ENCODE data around the gene CREB3L2. TPM values are rescaled to one million over a fixed set of nuclear protein-coding genes. Genes with fewer than 3 reads are reported as not detected.

CREB3L2 gene
- total RNA-seq, 4 donors from 2014 or later: 33.1 to 59.1 (median 43.3) TPM

DNA sequence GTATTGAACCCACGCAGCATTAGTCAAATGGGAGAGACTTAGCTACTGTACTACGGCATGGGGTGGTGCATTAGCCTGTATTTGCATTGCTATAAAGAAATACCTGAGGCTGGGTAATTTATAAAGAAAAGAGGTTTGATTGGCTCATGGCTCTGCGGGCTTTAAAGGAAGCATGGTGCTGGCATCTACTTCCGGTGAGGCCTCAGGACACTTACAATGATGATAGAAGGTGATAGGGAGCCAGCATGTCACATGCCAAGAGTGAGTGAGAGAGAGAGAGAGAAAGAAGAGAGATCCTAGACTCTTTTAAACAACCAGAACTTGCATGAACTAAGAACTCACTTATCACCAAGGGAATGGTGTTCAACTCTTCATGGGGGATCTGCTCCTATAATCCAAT, 27.2 kb upstream of the CREB3L2 start:
- H3K27me3 ChIP-seq: no peaks in the 10 kb centered on the region
- no peak overlapping the region for H3K27ac ChIP-seq
- no peaks in the 10 kb centered on the region for H3K4me1 ChIP-seq
- TF ChIP-seq, protein P1, sequence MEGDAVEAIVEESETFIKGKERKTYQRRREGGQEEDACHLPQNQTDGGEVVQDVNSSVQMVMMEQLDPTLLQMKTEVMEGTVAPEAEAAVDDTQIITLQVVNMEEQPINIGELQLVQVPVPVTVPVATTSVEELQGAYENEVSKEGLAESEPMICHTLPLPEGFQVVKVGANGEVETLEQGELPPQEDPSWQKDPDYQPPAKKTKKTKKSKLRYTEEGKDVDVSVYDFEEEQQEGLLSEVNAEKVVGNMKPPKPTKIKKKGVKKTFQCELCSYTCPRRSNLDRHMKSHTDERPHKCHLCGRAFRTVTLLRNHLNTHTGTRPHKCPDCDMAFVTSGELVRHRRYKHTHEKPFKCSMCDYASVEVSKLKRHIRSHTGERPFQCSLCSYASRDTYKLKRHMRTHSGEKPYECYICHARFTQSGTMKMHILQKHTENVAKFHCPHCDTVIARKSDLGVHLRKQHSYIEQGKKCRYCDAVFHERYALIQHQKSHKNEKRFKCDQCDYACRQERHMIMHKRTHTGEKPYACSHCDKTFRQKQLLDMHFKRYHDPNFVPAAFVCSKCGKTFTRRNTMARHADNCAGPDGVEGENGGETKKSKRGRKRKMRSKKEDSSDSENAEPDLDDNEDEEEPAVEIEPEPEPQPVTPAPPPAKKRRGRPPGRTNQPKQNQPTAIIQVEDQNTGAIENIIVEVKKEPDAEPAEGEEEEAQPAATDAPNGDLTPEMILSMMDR (IDR thresholded peaks at IDR 0.05): no peak
- TF ChIP-seq EP300 (IDR thresholded peaks at IDR 0.05) (no peak), POLR2AphosphoS5 (IDR thresholded peaks at IDR 0.05) (no peak), POLR2A (IDR thresholded peaks at IDR 0.05) (no peak)
- WGBS, 2 donors (ENCODE audit: low coverage in 1 of 2): 87 to 93% methylated on average over 4 of the region's 4 CpGs
- no peak for ATAC-seq
- H3K4me3 ChIP-seq: no peak overlapping the region
- H3K36me3 ChIP-seq: no peaks in the 10 kb centered on the region
- no peaks in the 10 kb centered on the region for H3K9me3 ChIP-seq

DNA sequence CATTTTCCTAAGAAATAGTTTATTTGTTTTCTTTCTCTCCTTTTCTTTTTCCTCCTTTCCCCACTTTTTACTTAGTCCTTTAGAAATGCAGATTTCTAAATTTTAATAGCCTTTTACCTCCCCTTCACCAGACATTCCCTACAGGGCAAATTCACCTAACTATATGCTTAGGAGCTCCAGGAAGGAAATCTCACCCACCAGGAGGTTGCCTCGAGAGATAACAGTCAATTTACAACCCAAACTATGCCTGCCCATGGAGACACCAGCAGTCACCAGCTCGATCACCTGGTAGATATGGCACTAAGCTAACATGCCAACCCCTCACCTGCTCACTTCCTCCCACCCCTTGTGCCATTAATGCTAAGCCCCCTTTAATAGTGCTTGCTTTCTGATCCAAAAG, 25.2 kb upstream of the CREB3L2 start:
- H3K36me3 ChIP-seq: no peaks in the 10 kb centered on the region
- no peaks in the 10 kb centered on the region for H3K4me1 ChIP-seq
- no peak overlapping the region for H3K27ac ChIP-seq
- no peaks in the 10 kb centered on the region for H3K9me3 ChIP-seq
- no peaks in the 10 kb centered on the region for H3K27me3 ChIP-seq
- ATAC-seq: no peak
- TF ChIP-seq POLR2A (IDR thresholded peaks at IDR 0.05) (no peak), EP300 (IDR thresholded peaks at IDR 0.05) (no peak), POLR2AphosphoS5 (IDR thresholded peaks at IDR 0.05) (no peak)
- TF ChIP-seq, protein P1 (IDR thresholded peaks at IDR 0.05): no peak
- H3K4me3 ChIP-seq: no peak overlapping the region
- WGBS, 2 donors (ENCODE audit: low coverage in 1 of 2): 41 to 45% methylated on average over 2 of the region's 2 CpGs

DNA sequence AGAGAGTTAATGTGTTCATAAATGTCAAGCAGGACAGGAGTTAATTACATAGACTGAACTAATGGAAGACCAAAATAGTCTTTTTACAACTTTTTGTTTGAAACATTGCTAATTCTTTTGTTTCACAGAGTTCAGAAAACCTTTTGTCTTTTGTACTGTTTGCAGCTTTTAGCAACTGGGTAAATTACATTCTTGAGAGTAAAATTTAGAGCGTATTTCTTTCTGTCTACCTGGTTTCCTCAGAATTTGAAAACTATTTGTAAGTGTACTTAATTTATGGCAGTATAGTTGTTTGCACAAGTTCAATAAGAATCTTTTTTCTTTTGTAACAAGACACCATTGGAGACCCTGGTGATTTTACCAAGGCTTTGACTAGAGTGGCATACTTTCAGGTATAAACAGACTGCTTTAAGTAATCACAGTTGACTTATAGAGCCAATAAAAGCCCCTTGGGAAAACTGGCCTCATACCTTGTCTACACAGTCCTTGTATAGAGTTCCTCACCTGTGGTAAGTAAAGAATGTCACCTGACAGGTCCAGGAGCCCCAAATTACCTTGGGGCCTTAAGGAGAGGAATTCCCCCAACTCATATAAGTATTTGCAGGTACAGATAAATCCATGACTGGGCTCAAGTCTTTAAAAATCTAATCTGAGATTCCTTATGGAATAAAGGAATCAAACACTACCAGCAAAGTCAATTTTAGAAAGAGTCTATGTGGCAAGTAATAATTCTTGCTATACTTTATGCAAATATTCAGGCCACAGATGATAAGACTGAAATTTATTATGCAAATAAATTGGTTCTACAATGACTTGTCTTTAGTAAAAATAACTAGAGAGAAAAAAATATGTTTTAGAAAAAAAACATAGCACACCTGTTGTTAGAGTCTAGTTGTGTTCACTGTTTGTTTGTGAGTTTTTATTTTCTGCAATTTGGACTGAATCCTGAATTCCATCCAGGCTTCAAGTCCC, 23.6 kb upstream of the CREB3L2 start:
- whole genome bisulfite sequencing, 2 donors (ENCODE audit: low coverage in 1 of 2): 100% methylated on average over 1 of the region's 1 CpG
- Histone ChIP-seq H3K4me3 (no peak overlapping the region), H3K36me3 (no peaks in the 10 kb centered on the region), H3K27ac (no peak overlapping the region), H3K4me1 (no peaks in the 10 kb centered on the region), H3K27me3 (no peaks in the 10 kb centered on the region), H3K9me3 (no peaks in the 10 kb centered on the region)
- ATAC-seq: no peak
- TF ChIP-seq, protein P1 (IDR thresholded peaks at IDR 0.05): no peak

DNA sequence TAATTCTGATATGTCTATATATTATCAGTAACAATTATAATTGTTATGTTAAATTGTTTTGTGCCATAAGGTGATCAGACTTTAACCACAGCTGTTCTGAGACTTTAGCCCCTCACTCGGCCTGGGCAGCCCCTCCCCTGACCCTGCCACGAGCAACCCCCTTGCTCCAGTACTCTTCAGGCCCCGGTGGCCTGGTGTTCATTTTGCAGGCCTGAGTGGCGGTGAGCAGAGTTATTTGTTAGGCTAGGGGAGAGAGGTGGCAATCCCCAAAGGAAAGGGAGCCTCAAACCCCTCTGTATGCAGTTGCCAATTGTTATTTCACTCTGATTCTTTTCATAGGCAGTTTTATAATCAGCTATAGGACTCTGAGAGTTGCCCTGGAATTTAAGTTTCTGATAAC, 22.9 kb upstream of the CREB3L2 start:
- Histone ChIP-seq H3K4me3 (no peak overlapping the region), H3K27ac (no peak overlapping the region), H3K4me1 (no peaks in the 10 kb centered on the region), H3K9me3 (no peaks in the 10 kb centered on the region), H3K36me3 (no peaks in the 10 kb centered on the region), H3K27me3 (no peaks in the 10 kb centered on the region)
- TF ChIP-seq, protein P1 (IDR thresholded peaks at IDR 0.05): no peak
- TF ChIP-seq POLR2AphosphoS5 (IDR thresholded peaks at IDR 0.05): no peak
- TF ChIP-seq POLR2A (IDR thresholded peaks at IDR 0.05): no peak
- TF ChIP-seq EP300 (IDR thresholded peaks at IDR 0.05): no peak
- 83% methylated on average over 3 of the region's 4 CpGs; no CpG with 5 or more reads in 1 of the 2 donors for WGBS, 2 donors (ENCODE audit: low coverage in 1 of 2)
- no peak for ATAC-seq

DNA sequence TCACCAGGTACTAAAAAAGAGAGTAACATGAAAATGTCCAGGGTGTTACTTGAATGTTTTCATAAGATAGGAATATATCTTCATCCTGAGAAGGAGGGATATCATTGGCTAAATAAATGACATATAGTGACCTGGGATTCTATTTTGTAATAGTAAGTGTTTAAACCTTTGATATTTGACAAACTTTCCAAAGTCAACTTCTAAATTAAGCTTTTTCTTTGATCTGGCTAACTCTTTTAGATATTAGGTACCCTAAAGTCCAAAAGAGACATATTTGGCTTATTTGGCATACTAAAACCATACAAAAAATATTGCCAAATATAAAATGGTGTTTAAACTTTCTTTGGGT, 22.4 kb upstream of the CREB3L2 start:
- Histone ChIP-seq H3K9me3 (no peaks in the 10 kb centered on the region), H3K27ac (no peak overlapping the region), H3K27me3 (no peaks in the 10 kb centered on the region), H3K4me1 (no peaks in the 10 kb centered on the region), H3K4me3 (no peak overlapping the region), H3K36me3 (no peaks in the 10 kb centered on the region)
- TF ChIP-seq, protein P1 (IDR thresholded peaks at IDR 0.05): no peak
- ATAC-seq: no peak
